ENCODE data around the gene GPA33. TPM values are rescaled to one million over a fixed set of nuclear protein-coding genes. Genes with fewer than 3 reads are reported as not detected.

The GPA33 gene
- polyA plus RNA-seq, 4 donors, result 0.71 to 1.3 (median 1.2) TPM

- DNase-seq (ENCODE audit: low read depth in 4 of 4, low spot score in 3 of 4), result no peak
Measured at GRCh38 chr1:167119696-167120095, 29.5 kb upstream of the GPA33 start.

GRCh38 chr1:167118188-167118587 is 28.0 kb upstream of the GPA33 start:
- DNase-seq (ENCODE audit: low read depth in 4 of 4, low spot score in 3 of 4), result no peak

GRCh38 chr1:167117225-167117624 is 27.0 kb upstream of the GPA33 start:
- no peak for DNase-seq (ENCODE audit: low read depth in 4 of 4, low spot score in 3 of 4)

GRCh38 chr1:167116174-167116573 is 26.0 kb upstream of the GPA33 start:
- no peak for DNase-seq (ENCODE audit: low read depth in 4 of 4, low spot score in 3 of 4)

GRCh38 chr1:167115655-167116054 is 25.5 kb upstream of the GPA33 start:
- no peak for DNase-seq (ENCODE audit: low read depth in 4 of 4, low spot score in 3 of 4)

- no peak for DNase-seq (ENCODE audit: low read depth in 4 of 4, low spot score in 3 of 4)
Measured at GRCh38 chr1:167114725-167115124, 24.5 kb upstream of the GPA33 start.

- no peak for DNase-seq (ENCODE audit: low read depth in 4 of 4, low spot score in 3 of 4)
Measured at GRCh38 chr1:167111868-167112709, 21.9 kb upstream of the GPA33 start.

GRCh38 chr1:167110586-167110985 is 20.4 kb upstream of the GPA33 start:
- DNase-seq (ENCODE audit: low read depth in 4 of 4, low spot score in 3 of 4), result no peak

GRCh38 chr1:167109125-167109524 is 18.9 kb upstream of the GPA33 start:
- DNase-seq (ENCODE audit: low read depth in 4 of 4, low spot score in 3 of 4), result no peak

- DNase-seq (ENCODE audit: low read depth in 4 of 4, low spot score in 3 of 4), result no peak
Measured at GRCh38 chr1:167107456-167107855, 17.3 kb upstream of the GPA33 start.

- DNase-seq (ENCODE audit: low read depth in 4 of 4, low spot score in 3 of 4), result no peak
Measured at GRCh38 chr1:167106119-167106461, 15.9 kb upstream of the GPA33 start.

GRCh38 chr1:167105271-167106118 is 15.3 kb upstream of the GPA33 start:
- DNase-seq (ENCODE audit: low read depth in 4 of 4, low spot score in 3 of 4), result no peak

GRCh38 chr1:167104256-167104633 is 14.1 kb upstream of the GPA33 start:
- DNase-seq (ENCODE audit: low read depth in 4 of 4, low spot score in 3 of 4), result no peak

GRCh38 chr1:167102906-167103573 is 12.9 kb upstream of the GPA33 start:
- DNase-seq (ENCODE audit: low read depth in 4 of 4, low spot score in 3 of 4), result no peak

GRCh38 chr1:167101754-167102153 is 11.6 kb upstream of the GPA33 start:
- DNase-seq (ENCODE audit: low read depth in 4 of 4, low spot score in 3 of 4), result no peak

- no peak for DNase-seq (ENCODE audit: low read depth in 4 of 4, low spot score in 3 of 4)
Measured at GRCh38 chr1:167100730-167101129, 10.6 kb upstream of the GPA33 start.

- no peak for DNase-seq (ENCODE audit: low read depth in 4 of 4, low spot score in 3 of 4)
Measured at GRCh38 chr1:167099851-167100250, 9.7 kb upstream of the GPA33 start.

GRCh38 chr1:167095368-167095767 is 5.2 kb upstream of the GPA33 start:
- no peak for DNase-seq (ENCODE audit: low read depth in 4 of 4, low spot score in 3 of 4)

- no peak for DNase-seq (ENCODE audit: low read depth in 4 of 4, low spot score in 3 of 4)
Measured at GRCh38 chr1:167094690-167095089, 4.5 kb upstream of the GPA33 start.

- DNase-seq (ENCODE audit: low read depth in 4 of 4, low spot score in 3 of 4), result no peak
Measured at GRCh38 chr1:167093846-167094516, 3.8 kb upstream of the GPA33 start, which contains the start of gene STYXL2. Gene STYXL2 (plus strand): TSS chr1:167094075. CDS start chr1:167094850, 775 bp downstream.

GRCh38 chr1:167092653-167093052 is 2.5 kb upstream of the GPA33 start:
- no peak for DNase-seq (ENCODE audit: low read depth in 4 of 4, low spot score in 3 of 4)
